Neuronal stem cell (in vitro differentiated cells): ENCODE data around the gene DHRS2.
"Not testable (repeated sequence)": the region's sequence is repeated elsewhere in the genome, so short reads cannot be mapped to it uniquely, and the experiment has no call there.

Experiments
- DNase-seq: peaks from one replicate; pipeline ENCODE4 v3.0.0-alpha.2; 2013; ENCODE audit warnings: low spot score
- H2AFZ ChIP-seq: one replicate; pipeline ENCODE4 v1.6.1; 2013; ENCODE audit warnings: mild to moderate bottlenecking, low read length, inconsistent platforms
- H2AK5ac ChIP-seq: 2 replicates; pipeline ENCODE4 v1.6.1; 2013; ENCODE audit warnings: low read depth, mild to moderate bottlenecking, inconsistent platforms, low read length, moderate library complexity, mixed read lengths
- H2BK120ac ChIP-seq: 2 replicates; pipeline ENCODE4 v1.6.1; 2013; ENCODE audit warnings: low read depth, mild to moderate bottlenecking, inconsistent platforms, low read length, moderate library complexity, mixed read lengths
- H2BK12ac ChIP-seq: one replicate; pipeline ENCODE4 v1.6.1; 2013; ENCODE audit warnings: low read length, inconsistent platforms
- H2BK15ac ChIP-seq: 2 replicates; pipeline ENCODE4 v1.6.1; 2013; ENCODE audit warnings: mild to moderate bottlenecking, low read length, inconsistent platforms, mixed read lengths
- H2BK5ac ChIP-seq: one replicate; pipeline ENCODE4 v1.6.1; 2013; ENCODE audit warnings: inconsistent platforms, mild to moderate bottlenecking, low read length, moderate library complexity
- H3K14ac ChIP-seq: one replicate; pipeline ENCODE4 v1.6.1; 2013; ENCODE audit warnings: low read length, inconsistent platforms
- H3K18ac ChIP-seq: 2 replicates; pipeline ENCODE4 v1.6.1; 2013; ENCODE audit warnings: low read length, inconsistent platforms
- H3K23ac ChIP-seq: 2 replicates; pipeline ENCODE4 v1.6.1; 2013; ENCODE audit warnings: low read depth, mild to moderate bottlenecking, mixed read lengths, low read length, inconsistent platforms; ENCODE audit not compliant: poor library complexity
- H3K27ac ChIP-seq: replicated peaks from 3 replicates; pipeline ENCODE4 v1.5.1; 2013; ENCODE audit warnings: low read length, inconsistent platforms
- H3K27me3 ChIP-seq, 3 experiments: 2 replicates each; pipeline ENCODE4 v1.6.1; 2013; ENCODE audit warnings: low read length in 3 of 3, mild to moderate bottlenecking in 2 of 3, inconsistent platforms in 1 of 3, low read depth in 1 of 3, mixed read lengths in 1 of 3, moderate library complexity in 1 of 3; ENCODE audit not compliant: control insufficient read depth in 3 of 3, insufficient read depth in 3 of 3
- H3K36me3 ChIP-seq, 2 donors: replicated peaks in 1 of 2; 2 replicates each; pipeline ENCODE4 v1.6.1; 2013; ENCODE audit warnings: low read length in 2 of 2; ENCODE audit not compliant: control insufficient read depth in 2 of 2, insufficient read depth in 2 of 2
- H3K4ac ChIP-seq: 2 replicates; pipeline ENCODE4 v1.6.1; 2013; ENCODE audit warnings: inconsistent platforms, mild to moderate bottlenecking, low read length, moderate library complexity
- H3K4me1 ChIP-seq, 2 donors: 1 replicate in 1 of 2; 2 replicates in 1 of 2; pipeline ENCODE4 v1.6.1; 2013; ENCODE audit warnings: low read length in 2 of 2, low read depth in 1 of 2; ENCODE audit not compliant: control insufficient read depth in 2 of 2, insufficient read depth in 1 of 2
- H3K4me2 ChIP-seq: one replicate; pipeline ENCODE4 v1.6.1; 2013; ENCODE audit warnings: mild to moderate bottlenecking, low read length, inconsistent platforms; ENCODE audit not compliant: insufficient read depth, poor library complexity, severe bottlenecking
- H3K4me3 ChIP-seq, 2 donors: 2 replicates each; pipeline ENCODE4 v1.5.1; 2013; ENCODE audit warnings: low read length in 2 of 2, mild to moderate bottlenecking in 2 of 2, inconsistent platforms in 1 of 2, moderate library complexity in 1 of 2
- H3K79me1 ChIP-seq: one replicate; pipeline ENCODE4 v1.6.1; 2013; ENCODE audit warnings: low read depth, mild to moderate bottlenecking, inconsistent platforms, low read length, moderate library complexity
- H3K9ac ChIP-seq: one replicate; pipeline ENCODE4 v1.6.1; 2013; ENCODE audit warnings: mild to moderate bottlenecking, low read depth, low read length, inconsistent platforms; ENCODE audit not compliant: poor library complexity
- H3K9me3 ChIP-seq, 2 donors: replicated peaks in 1 of 2; 2 replicates each; pipeline versions ENCODE3 to v1.6.1; 2013; ENCODE audit warnings: low read length in 2 of 2, mild to moderate bottlenecking in 2 of 2, inconsistent platforms in 1 of 2, low read depth in 1 of 2, mixed read lengths in 1 of 2, moderate library complexity in 1 of 2; ENCODE audit not compliant: control insufficient read depth in 2 of 2, insufficient read depth in 1 of 2
- H4K8ac ChIP-seq: one replicate; pipeline ENCODE4 v1.6.1; 2013; ENCODE audit warnings: low read depth, mild to moderate bottlenecking, inconsistent platforms, low read length, moderate library complexity
- H4K91ac ChIP-seq: one replicate; pipeline ENCODE4 v1.6.1; 2013; ENCODE audit warnings: low read length, low read depth, mild to moderate bottlenecking, inconsistent platforms; ENCODE audit not compliant: poor library complexity
- WGBS, 2 donors: extraction: QIAGEN DNeasy Blood & Tissue Kit; methylation state at CpG; one replicate each; pipeline ENCODE4 v1.1.7; 2013; ENCODE audit warnings: missing lambda C conversion rate in 2 of 2, mixed read lengths in 1 of 2; ENCODE audit not compliant: insufficient read length in 2 of 2, insufficient replicate concordance in 1 of 2; ENCODE audit errors: extremely low coverage in 2 of 2; 5-methylcytosine and 5-hydroxymethylcytosine counted together

The DHRS2 gene

GRCh38 chr14:23594191-23594590 is 42.0 kb upstream of the DHRS2 start:
- H4K8ac ChIP-seq, H3K4me3 ChIP-seq, H3K4me2 ChIP-seq, H3K9ac ChIP-seq, H3K9me3 ChIP-seq, H3K14ac ChIP-seq, H3K27ac ChIP-seq, H2BK15ac ChIP-seq, H3K79me1 ChIP-seq, DNase-seq, H2BK5ac ChIP-seq, H4K91ac ChIP-seq, H2BK12ac ChIP-seq, H3K4ac ChIP-seq, H2AK5ac ChIP-seq, H3K27me3 ChIP-seq, H3K18ac ChIP-seq, H3K23ac ChIP-seq, H2AFZ ChIP-seq, H3K4me1 ChIP-seq, H2BK120ac ChIP-seq, H3K36me3 ChIP-seq: not testable (repeated sequence)
- whole genome bisulfite sequencing, 2 donors: no CpG with 5 or more reads among the region's 3 CpGs

- Histone ChIP-seq H2BK12ac (no peak overlapping the region), H2AK5ac (no peak overlapping the region), H3K23ac (no peak overlapping the region), H2BK120ac (no peak overlapping the region), H3K4me1 (no peaks in the 10 kb centered on the region), H3K18ac (no peak overlapping the region), H3K9ac (no peak overlapping the region), H2BK15ac (no peak overlapping the region), H4K91ac (no peak overlapping the region), H3K27me3 (no peaks in the 10 kb centered on the region), H4K8ac (no peak overlapping the region), H3K14ac (no peak overlapping the region), H3K4me2 (no peak overlapping the region), H3K36me3 (no peaks in the 10 kb centered on the region), H3K79me1 (no peaks in the 10 kb centered on the region), H3K9me3 (no peaks in the 10 kb centered on the region), H2BK5ac (no peak overlapping the region), H3K27ac (no peak overlapping the region), H2AFZ (no peak overlapping the region), H3K4me3 (no peak overlapping the region), H3K4ac (no peak overlapping the region)
- DNase-seq: no peak
- no CpG with 5 or more reads among the region's 2 CpGs for WGBS, 2 donors
These were observed 35.8 kb upstream of the DHRS2 start for GRCh38 chr14:23600322-23600707.

GRCh38 chr14:23600806-23601205 is 35.4 kb upstream of the DHRS2 start:
- no peak overlapping the region for H2BK15ac ChIP-seq
- WGBS, 2 donors: no CpG with 5 or more reads among the region's 1 CpG

GRCh38 chr14:23601424-23601823 is 34.7 kb upstream of the DHRS2 start:
- Histone ChIP-seq H2BK5ac (no peak overlapping the region), H3K9me3 (no peaks in the 10 kb centered on the region), H2BK15ac (no peak overlapping the region), H2AFZ (no peak overlapping the region), H3K4me3 (no peak overlapping the region), H3K14ac (no peak overlapping the region), H2BK120ac (no peak overlapping the region), H3K4ac (no peak overlapping the region), H3K36me3 (no peaks in the 10 kb centered on the region), H3K4me1 (no peaks in the 10 kb centered on the region), H3K27ac (no peak overlapping the region), H3K4me2 (no peak overlapping the region), H2AK5ac (no peak overlapping the region), H4K91ac (no peak overlapping the region), H3K18ac (no peak overlapping the region), H3K79me1 (no peaks in the 10 kb centered on the region), H2BK12ac (no peak overlapping the region), H3K9ac (no peak overlapping the region), H3K23ac (no peak overlapping the region), H3K27me3 (peaks cover 0 to 4% (median 0%) of the 10 kb centered on the region in 3 experiments), H4K8ac (no peak overlapping the region)
- DNase-seq: no peak

More at GRCh38 chr14:23600806-23601205, 35.4 kb upstream of the DHRS2 start:
- H3K27me3 ChIP-seq: peaks cover 0 to 2% (median 0%) of the 10 kb centered on the region in 3 experiments
- no peak overlapping the region for H4K8ac ChIP-seq
- no peak overlapping the region for H3K4me2 ChIP-seq
- no peaks in the 10 kb centered on the region for H3K79me1 ChIP-seq
- no peak overlapping the region for H4K91ac ChIP-seq
- no peak overlapping the region for H3K9ac ChIP-seq
- H3K14ac ChIP-seq: no peak overlapping the region
- DNase-seq: no peak
- H2BK12ac ChIP-seq: no peak overlapping the region
- H3K36me3 ChIP-seq: no peaks in the 10 kb centered on the region
- no peaks in the 10 kb centered on the region for H3K4me1 ChIP-seq
- H2BK120ac ChIP-seq: no peak overlapping the region
- no peak overlapping the region for H2AK5ac ChIP-seq
- H3K18ac ChIP-seq: no peak overlapping the region
- H2AFZ ChIP-seq: no peak overlapping the region
- no peak overlapping the region for H3K4ac ChIP-seq
- no peak overlapping the region for H2BK5ac ChIP-seq
- H3K27ac ChIP-seq: no peak overlapping the region
- no peak overlapping the region for H3K23ac ChIP-seq
- H3K9me3 ChIP-seq: no peaks in the 10 kb centered on the region
- H3K4me3 ChIP-seq: no peak overlapping the region
